Measurements from ENCODE around the gene ATF6. TPM values are rescaled to one million over a fixed set of nuclear protein-coding genes. Genes with fewer than 3 reads are reported as not detected.

The ATF6 gene
- total and polyA plus RNA-seq, 2 donors (not counting 1 experiment from before 2014, with no cell fraction given) = 5.7 to 26.6 TPM

- H3K4me1 ChIP-seq (ENCODE audit: control insufficient read depth in 2 of 2, insufficient read depth in 2 of 2, low read length in 2 of 2) = no peaks in the 10 kb centered on the region
- POLR2A ChIA-PET = no interaction called here
- WGBS (ENCODE audit: insufficient coverage) = no CpG with 5 or more reads among the region's 1 CpG
- no peak overlapping the region for H2AFZ ChIP-seq (ENCODE audit: insufficient read depth, low read depth, low read length, poor library complexity, severe bottlenecking)
- DNase-seq (no peak), ATAC-seq (ENCODE audit: low read depth) (no peak)
- CTCF ChIA-PET = interaction anchor here (1.7 kb wide), 1 partner anchor 10 kb away, joined by 4 read pairs; no protein-coding TSS in a partner anchor
- peaks cover 0 to 32% of the 10 kb centered on the region in 2 experiments for H3K36me3 ChIP-seq (replicated peaks in 1 of 2; ENCODE audit: control extremely low read depth in 1 of 2, control insufficient read depth in 1 of 2, extremely low read depth in 1 of 2, insufficient read depth in 2 of 2, low read length in 1 of 2)
- no peaks in the 10 kb centered on the region for H4K20me1 ChIP-seq (ENCODE audit: control insufficient read depth, insufficient read depth, low read length, poor library complexity, severe bottlenecking)
- no peak overlapping the region for H3K27ac ChIP-seq (ENCODE audit: low read length in 2 of 2)
- H3K79me2 ChIP-seq (ENCODE audit: control insufficient read depth, insufficient read depth, low read length) = no peaks in the 10 kb centered on the region
- H3K4me2 ChIP-seq (replicated peaks; ENCODE audit: low read depth, low read length, poor library complexity, severe bottlenecking) = no peak overlapping the region
- Mint-ChIP-seq H3K27ac (no peak overlapping the region), H3K27me3 (no peaks in the 10 kb centered on the region), H3K4me3 (no peak overlapping the region), H3K4me1 (no peaks in the 10 kb centered on the region), H3K9me3 (ENCODE audit: insufficient read depth) (no peaks in the 10 kb centered on the region)
- no peaks in the 10 kb centered on the region for H3K27me3 ChIP-seq (replicated peaks in 1 of 4; ENCODE audit: control extremely low read depth in 1 of 4, control insufficient read depth in 3 of 4, insufficient read depth in 4 of 4, low read length in 3 of 4)
- no peak for TF ChIP-seq CTCF (IDR thresholded peaks at IDR 0.05)
- no peak for TF ChIP-seq EZH2 (IDR thresholded peaks at IDR 0.05; ENCODE audit: borderline replicate concordance, insufficient read depth, low read depth, low read length, poor library complexity, severe bottlenecking)
- H3K9ac ChIP-seq (ENCODE audit: low read length) = no peak overlapping the region
- H3K9me3 ChIP-seq (ENCODE audit: control extremely low read depth in 1 of 3, control insufficient read depth in 2 of 3, insufficient read depth in 1 of 3, low read length in 2 of 3) = no peaks in the 10 kb centered on the region
- H3K4me3 ChIP-seq (ENCODE audit: control extremely low read depth in 1 of 5, extremely low read depth in 1 of 5, insufficient read depth in 1 of 5, low read depth in 2 of 5, low read length in 4 of 5) = no peak overlapping the region
- intact Hi-C loops (cut with micrococcal nuclease) = no loop called here
These were observed 149.0 kb downstream of the ATF6 start for GRCh38 chr1:161915051-161915503.

GRCh38 chr1:161915978-161916377 lies 149.9 kb downstream of the ATF6 start:
- H3K27ac ChIP-seq (ENCODE audit: low read length in 2 of 2) = no peak overlapping the region
- peaks cover 0 to 32% of the 10 kb centered on the region in 2 experiments for H3K36me3 ChIP-seq (replicated peaks in 1 of 2; ENCODE audit: control extremely low read depth in 1 of 2, control insufficient read depth in 1 of 2, extremely low read depth in 1 of 2, insufficient read depth in 2 of 2, low read length in 1 of 2)
- no peak for TF ChIP-seq EZH2 (IDR thresholded peaks at IDR 0.05; ENCODE audit: borderline replicate concordance, insufficient read depth, low read depth, low read length, poor library complexity, severe bottlenecking)
- no peak for TF ChIP-seq CTCF (IDR thresholded peaks at IDR 0.05)
- H3K4me2 ChIP-seq (replicated peaks; ENCODE audit: low read depth, low read length, poor library complexity, severe bottlenecking) = no peak overlapping the region
- no peak overlapping the region for H3K9ac ChIP-seq (ENCODE audit: low read length)
- ChIA-PET POLR2A (no interaction called here), CTCF (interaction anchor here (1.7 kb wide), 1 partner anchor 11 kb away, joined by 4 read pairs; no protein-coding TSS in a partner anchor)
- no peak for ATAC-seq (ENCODE audit: low read depth)
- no peak overlapping the region for H3K4me3 Mint-ChIP-seq
- intact Hi-C loops (cut with micrococcal nuclease) = no loop called here
- no peaks in the 10 kb centered on the region for H4K20me1 ChIP-seq (ENCODE audit: control insufficient read depth, insufficient read depth, low read length, poor library complexity, severe bottlenecking)
- H3K79me2 ChIP-seq (ENCODE audit: control insufficient read depth, insufficient read depth, low read length) = no peaks in the 10 kb centered on the region
- H3K4me3 ChIP-seq (ENCODE audit: control extremely low read depth in 1 of 5, extremely low read depth in 1 of 5, insufficient read depth in 1 of 5, low read depth in 2 of 5, low read length in 4 of 5) = no peak overlapping the region
- no peaks in the 10 kb centered on the region for H3K9me3 Mint-ChIP-seq (ENCODE audit: insufficient read depth)
- H3K27ac Mint-ChIP-seq = no peak overlapping the region
- no peak for DNase-seq
- H3K27me3 ChIP-seq (replicated peaks in 1 of 4; ENCODE audit: control extremely low read depth in 1 of 4, control insufficient read depth in 3 of 4, insufficient read depth in 4 of 4, low read length in 3 of 4) = no peaks in the 10 kb centered on the region
- no peaks in the 10 kb centered on the region for H3K9me3 ChIP-seq (ENCODE audit: control extremely low read depth in 1 of 3, control insufficient read depth in 2 of 3, insufficient read depth in 1 of 3, low read length in 2 of 3)
- H3K4me1 Mint-ChIP-seq = no peaks in the 10 kb centered on the region
- WGBS (ENCODE audit: insufficient coverage) = 87% methylated on average over 2 of the region's 2 CpGs
- H2AFZ ChIP-seq (ENCODE audit: insufficient read depth, low read depth, low read length, poor library complexity, severe bottlenecking) = no peak overlapping the region
- H3K27me3 Mint-ChIP-seq = no peaks in the 10 kb centered on the region
- H3K4me1 ChIP-seq (ENCODE audit: control insufficient read depth in 2 of 2, insufficient read depth in 2 of 2, low read length in 2 of 2) = no peaks in the 10 kb centered on the region
